C4-2B (cell line): ENCODE data around the gene PAN3.

Experiments
- H3K27ac ChIP-seq: fragments of 450-650 bp; 2 replicates; pipeline ENCODE4 v1.5.1; 2017
- ZFX ChIP-seq: fragments of 450-650 bp; IDR thresholded peaks from 2 replicates; pipeline ENCODE4 v1.6.1; 2017
- TF ChIP-seq, protein P1 (sequence below): fragments of 450-650 bp; conservative IDR thresholded peaks from 2 replicates; pipeline ENCODE4 v1.5.1; 2017; ENCODE audit warnings: mild to moderate bottlenecking

PAN3 gene

DNA sequence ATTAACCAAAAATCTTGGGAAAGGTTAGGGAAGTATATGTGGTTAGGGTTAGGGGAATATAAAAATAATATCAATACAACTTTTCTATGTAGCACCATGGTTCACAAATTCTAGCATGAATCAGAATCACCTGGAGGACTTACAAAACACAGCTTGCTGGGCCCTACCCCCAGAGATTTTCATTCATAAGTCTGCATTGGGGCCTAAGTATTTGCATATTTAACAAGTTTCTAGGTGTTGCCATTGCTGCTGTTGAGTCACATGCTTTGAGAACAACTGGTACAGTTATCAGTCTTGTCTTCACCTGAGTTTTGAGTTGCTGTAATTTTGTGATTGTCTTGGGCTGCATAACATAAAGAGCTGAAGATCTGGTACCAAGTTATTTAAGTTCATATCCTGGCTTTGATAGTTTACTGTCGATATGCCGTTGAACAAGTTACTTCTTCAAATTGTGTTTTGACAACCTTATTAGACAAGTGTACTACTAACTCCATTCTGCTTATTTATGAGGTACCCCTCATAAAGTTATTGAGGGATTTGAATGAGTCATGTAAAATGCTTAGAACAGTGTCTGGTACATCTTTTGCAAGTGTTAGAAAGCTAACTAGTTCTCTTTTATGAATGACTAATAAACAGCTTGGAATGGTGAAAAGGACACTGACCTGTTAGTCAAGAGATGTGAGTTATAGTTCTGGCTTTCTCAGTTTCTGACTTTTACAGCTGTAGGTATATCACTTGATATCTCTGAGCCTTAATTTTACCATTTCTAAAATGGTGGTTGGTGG lies 132.9 kb downstream of the PAN3 start:
- no peak overlapping the region for H3K27ac ChIP-seq
- TF ChIP-seq, protein P1, sequence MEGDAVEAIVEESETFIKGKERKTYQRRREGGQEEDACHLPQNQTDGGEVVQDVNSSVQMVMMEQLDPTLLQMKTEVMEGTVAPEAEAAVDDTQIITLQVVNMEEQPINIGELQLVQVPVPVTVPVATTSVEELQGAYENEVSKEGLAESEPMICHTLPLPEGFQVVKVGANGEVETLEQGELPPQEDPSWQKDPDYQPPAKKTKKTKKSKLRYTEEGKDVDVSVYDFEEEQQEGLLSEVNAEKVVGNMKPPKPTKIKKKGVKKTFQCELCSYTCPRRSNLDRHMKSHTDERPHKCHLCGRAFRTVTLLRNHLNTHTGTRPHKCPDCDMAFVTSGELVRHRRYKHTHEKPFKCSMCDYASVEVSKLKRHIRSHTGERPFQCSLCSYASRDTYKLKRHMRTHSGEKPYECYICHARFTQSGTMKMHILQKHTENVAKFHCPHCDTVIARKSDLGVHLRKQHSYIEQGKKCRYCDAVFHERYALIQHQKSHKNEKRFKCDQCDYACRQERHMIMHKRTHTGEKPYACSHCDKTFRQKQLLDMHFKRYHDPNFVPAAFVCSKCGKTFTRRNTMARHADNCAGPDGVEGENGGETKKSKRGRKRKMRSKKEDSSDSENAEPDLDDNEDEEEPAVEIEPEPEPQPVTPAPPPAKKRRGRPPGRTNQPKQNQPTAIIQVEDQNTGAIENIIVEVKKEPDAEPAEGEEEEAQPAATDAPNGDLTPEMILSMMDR: no peak
- no peak for TF ChIP-seq ZFX

- H3K27ac ChIP-seq: no peak overlapping the region
- TF ChIP-seq, protein P1: no peak; the same call in 1 of the 2 replicates
- no peak for TF ChIP-seq ZFX
These were observed 135.6 kb downstream of the PAN3 start for GRCh38 chr13:28273919-28274318.

DNA sequence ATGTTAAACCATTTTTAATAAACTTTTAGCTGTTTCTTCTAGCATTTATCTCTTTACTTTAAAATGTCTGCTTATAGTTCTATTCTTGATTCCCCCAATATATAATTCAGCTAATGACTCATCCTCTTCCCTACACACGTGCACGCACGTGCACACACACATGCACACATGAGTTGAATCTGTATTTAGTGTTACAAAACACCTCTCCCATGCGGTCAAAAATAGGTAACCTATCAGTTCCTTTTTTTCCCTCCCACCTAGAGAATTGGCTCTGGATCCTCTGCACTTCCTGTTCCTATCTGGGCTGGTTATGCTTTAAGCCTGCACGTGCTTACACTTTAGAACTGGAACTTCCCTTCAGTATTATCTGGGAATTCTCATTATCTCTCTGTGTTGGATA lies 144.1 kb downstream of the PAN3 start:
- no peak for TF ChIP-seq ZFX
- TF ChIP-seq, protein P1: no peak
- no peak overlapping the region for H3K27ac ChIP-seq

DNA sequence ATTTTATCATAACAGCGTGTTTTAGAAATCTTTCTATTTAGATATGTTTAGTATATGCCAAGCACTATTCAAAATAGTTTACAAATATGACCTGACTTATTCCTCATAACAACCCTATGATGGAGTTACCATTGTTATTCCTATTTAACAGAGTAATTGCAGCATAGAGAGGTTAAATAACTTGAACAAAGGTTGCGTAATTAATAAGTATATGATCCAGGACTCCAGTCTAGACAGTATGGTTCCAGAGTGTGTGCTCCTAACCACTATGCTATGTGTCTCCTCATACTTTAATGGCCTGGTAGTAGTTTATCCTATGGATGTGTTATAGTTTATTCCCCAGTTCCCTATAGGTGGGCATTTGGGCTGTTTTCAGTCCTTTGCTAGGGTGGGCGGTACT lies 145.3 kb downstream of the PAN3 start:
- no peak overlapping the region for H3K27ac ChIP-seq
- no peak for TF ChIP-seq ZFX
- TF ChIP-seq, protein P1: no peak

- no peak overlapping the region for H3K27ac ChIP-seq
- TF ChIP-seq, protein P1: no peak
- no peak for TF ChIP-seq ZFX
These were observed 147.9 kb downstream of the PAN3 start for GRCh38 chr13:28286263-28286662.

GRCh38 chr13:28297341-28297740 lies 159.0 kb downstream of the PAN3 start:
- no peak for TF ChIP-seq ZFX
- TF ChIP-seq, protein P1: no peak
- H3K27ac ChIP-seq: no peak overlapping the region

DNA sequence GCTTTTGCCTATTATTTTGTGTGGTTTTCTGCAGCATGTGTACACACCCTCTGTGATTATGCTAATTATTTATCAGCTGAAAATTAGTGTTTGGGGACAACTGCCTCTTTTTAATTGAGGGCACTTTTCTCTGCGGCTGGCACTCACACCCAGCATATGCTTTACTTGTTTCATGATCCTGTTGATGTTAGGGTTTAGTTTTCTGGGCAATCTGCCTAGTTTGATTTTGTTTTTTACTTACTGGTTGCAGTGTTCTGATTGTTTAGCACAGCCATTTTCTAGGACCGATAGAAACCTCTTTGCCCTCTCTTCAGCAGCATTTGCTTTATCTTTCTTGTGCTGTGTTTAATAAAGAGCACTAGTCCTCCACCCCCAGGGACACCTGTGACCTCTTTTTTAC lies 161.6 kb downstream of the PAN3 start:
- no peak overlapping the region for H3K27ac ChIP-seq
- TF ChIP-seq, protein P1: no peak
